ENCODE measurements around the gene FAM118B. TPM values are rescaled to one million over a fixed set of nuclear protein-coding genes. Genes with fewer than 3 reads are reported as not detected.

The FAM118B gene
- total and polyA plus RNA-seq, 2 of the 8 experiments (the other 6 are each of a cell fraction or from before 2014, with no cell fraction given), result 25.3 to 48.3 TPM

DNA sequence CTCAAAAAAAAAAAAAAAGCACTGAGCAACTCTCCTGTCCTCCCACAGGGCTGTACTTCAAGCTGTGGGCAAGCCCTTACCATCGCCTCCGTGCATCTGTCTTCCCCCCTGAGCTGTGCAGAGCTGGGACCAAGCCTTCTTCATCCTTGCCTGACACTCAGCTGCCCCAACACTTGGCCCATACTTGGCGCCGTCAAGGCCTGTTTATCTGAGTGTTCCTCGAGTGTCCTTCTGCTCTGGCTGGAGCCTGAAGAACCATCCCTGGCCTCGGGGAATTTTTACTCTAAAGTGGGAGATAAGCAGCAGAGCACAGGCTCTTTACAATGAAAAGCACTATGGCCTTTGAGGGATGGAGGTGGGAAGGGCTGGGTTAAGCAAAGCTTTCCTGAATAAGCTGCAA, 69.7 kb downstream of the FAM118B start (continued):
- no peak for TF ChIP-seq ASH2L (IDR thresholded peaks at IDR 0.05; ENCODE audit: low read length)
